NCI-H748 (cell line): ENCODE measurements around the gene PPP2R2C.

ENCODE experiments used
- DNase-seq: peaks from one replicate; lab custom pipeline; 2025; ENCODE audit not compliant: unreplicated experiment; lab: John Stamatoyannopoulos, UW

The PPP2R2C gene

GRCh38 chr4:6469898-6470501, 2.4 kb downstream of the PPP2R2C start:
- DNase-seq, result no peak

- no peak for DNase-seq
Observed at GRCh38 chr4:6469144-6469543, 3.3 kb downstream of the PPP2R2C start.

- no peak for DNase-seq
Observed at GRCh38 chr4:6468376-6468775, 4.0 kb downstream of the PPP2R2C start.

GRCh38 chr4:6467600-6467999, 4.8 kb downstream of the PPP2R2C start:
- DNase-seq, result no peak

- no peak for DNase-seq
Observed at GRCh38 chr4:6466756-6467381, 5.5 kb downstream of the PPP2R2C start.

GRCh38 chr4:6465955-6466354, 6.5 kb downstream of the PPP2R2C start:
- no peak for DNase-seq

GRCh38 chr4:6464842-6465588, 7.4 kb downstream of the PPP2R2C start:
- DNase-seq, result no peak

GRCh38 chr4:6463311-6464289, 8.8 kb downstream of the PPP2R2C start:
- no peak for DNase-seq

GRCh38 chr4:6461301-6462165, 10.9 kb downstream of the PPP2R2C start:
- no peak for DNase-seq

- DNase-seq, result no peak
Observed at GRCh38 chr4:6460876-6461275, 11.5 kb downstream of the PPP2R2C start.

- DNase-seq, result no peak
Observed at GRCh38 chr4:6458528-6458927, 13.9 kb downstream of the PPP2R2C start.

GRCh38 chr4:6456450-6456849, 16.0 kb downstream of the PPP2R2C start:
- no peak for DNase-seq

- no peak for DNase-seq
Observed at GRCh38 chr4:6454112-6454910, 18.1 kb downstream of the PPP2R2C start.

- no peak for DNase-seq
Observed at GRCh38 chr4:6453688-6453990, 18.8 kb downstream of the PPP2R2C start.

- DNase-seq, result no peak
Observed at GRCh38 chr4:6452897-6453687, 19.3 kb downstream of the PPP2R2C start.

- DNase-seq, result no peak
Observed at GRCh38 chr4:6452116-6452896, 20.1 kb downstream of the PPP2R2C start.

GRCh38 chr4:6451309-6451708, 21.1 kb downstream of the PPP2R2C start:
- no peak for DNase-seq

- DNase-seq, result no peak
Observed at GRCh38 chr4:6450709-6451108, 21.7 kb downstream of the PPP2R2C start.
